Endothelial cell of umbilical vein (primary cell): ENCODE data around the gene RNGTT. TPM values are rescaled to one million over a fixed set of nuclear protein-coding genes. Genes with fewer than 3 reads are reported as not detected.

Experiments used
- BruUV-seq: library from RNA; stranded (reverse); fragments of 400-500 nt; replicated peaks from 2 replicates; lab custom pipeline; 2021; lab: Mats Ljungman, UMichigan
- CTCF ChIA-PET: fragments of 300-600, 350-600 bp; sonication (Branson Sonifier 250); formaldehyde crosslinking; loops from one replicate; lab custom pipeline; 2021; ENCODE audit warnings: antibody characterized with exemption, inconsistent platforms; lab: Charles Lee
- POLR2A ChIA-PET: fragments of 300-600, 350-600 bp; sonication (Branson Sonifier 250); formaldehyde crosslinking; loops from one replicate; lab custom pipeline; 2021; ENCODE audit warnings: antibody characterized with exemption, inconsistent platforms; lab: Charles Lee
- DNase-seq: peaks from one replicate; pipeline ENCODE4 v3.0.0-alpha.2; 2011; ENCODE audit warnings: low read depth, low spot score
- FAIRE-seq: peaks from 2 replicates; lab custom pipeline; 2011; peaks lifted over from hg19 to GRCh38; lab: Jason Lieb, UNC
- H2AFZ ChIP-seq: 2 replicates; pipeline ENCODE4 v1.6.0; 2012; ENCODE audit warnings: low read depth, low read length, control low read depth, inconsistent platforms
- H3K27ac ChIP-seq: 2 replicates; pipeline ENCODE4 v1.5.1; 2011; ENCODE audit warnings: low read depth, mild to moderate bottlenecking, control low read depth, low read length, moderate library complexity; ENCODE audit not compliant: insufficient read depth
- H3K27me3 ChIP-seq, 2 experiments: 2 replicates each; pipeline versions ENCODE4 v1.6.0 to v1.6.1; 2011; ENCODE audit warnings: low read length in 2 of 2, mixed read lengths in 1 of 2; ENCODE audit not compliant: control insufficient read depth in 2 of 2, insufficient read depth in 2 of 2
- H3K36me3 ChIP-seq, 2 experiments: 2 replicates in 1 of 2; 3 replicates in 1 of 2; pipeline ENCODE4 v1.5.1; 2011; ENCODE audit warnings: low read length in 2 of 2, mild to moderate bottlenecking in 1 of 2, moderate library complexity in 1 of 2; ENCODE audit not compliant: control insufficient read depth in 2 of 2, insufficient read depth in 2 of 2; ENCODE audit errors: extremely low read depth in 1 of 2
- H3K4me1 ChIP-seq: 3 replicates; pipeline ENCODE4 v1.5.1; 2011; ENCODE audit warnings: mild to moderate bottlenecking, low read length; ENCODE audit not compliant: control insufficient read depth, insufficient read depth; ENCODE audit errors: extremely low read depth
- H3K4me2 ChIP-seq: 2 replicates; pipeline ENCODE4 v1.6.1; 2011; ENCODE audit warnings: low read length, control low read depth, mixed read lengths; ENCODE audit not compliant: insufficient read depth
- H3K4me3 ChIP-seq, 3 experiments: fragments of 200-600 bp in 1 of 3; sonication (generic), shearing (Covaris generic) in 1 of 3; replicated peaks in 1 of 3; 2 replicates each; pipeline ENCODE4 v1.5.1; 2011 to 2016; ENCODE audit warnings: control low read depth in 3 of 3, low read length in 3 of 3, mild to moderate bottlenecking in 2 of 3, inconsistent platforms in 1 of 3, low read depth in 1 of 3, moderate library complexity in 1 of 3; ENCODE audit not compliant: insufficient read depth in 1 of 3
- H3K79me2 ChIP-seq: 2 replicates; pipeline ENCODE4 v1.6.0; 2012; ENCODE audit warnings: low read length, inconsistent platforms; ENCODE audit not compliant: control insufficient read depth, insufficient read depth
- H3K9ac ChIP-seq: replicated peaks from 2 replicates; pipeline ENCODE3; 2011; ENCODE audit warnings: low read length, control low read depth; ENCODE audit not compliant: insufficient read depth; ENCODE audit errors: extremely low read depth
- H3K9me1 ChIP-seq: replicated peaks from 3 replicates; pipeline ENCODE4 v1.6.0; 2011; ENCODE audit warnings: mild to moderate bottlenecking, low read length; ENCODE audit not compliant: control insufficient read depth, insufficient read depth; ENCODE audit errors: extremely low read depth
- H3K9me3 ChIP-seq: replicated peaks from 2 replicates; pipeline ENCODE4 v1.5.1; 2012; ENCODE audit warnings: low read length, inconsistent platforms; ENCODE audit not compliant: control insufficient read depth, insufficient read depth
- H4K20me1 ChIP-seq: replicated peaks from 2 replicates; pipeline ENCODE3; 2011; ENCODE audit warnings: mild to moderate bottlenecking, low read length; ENCODE audit not compliant: control insufficient read depth, insufficient read depth; ENCODE audit errors: extremely low read depth
- CTCF ChIP-seq, 2 donors: IDR thresholded peaks; 1 replicate in 1 of 2; 2 replicates in 1 of 2; pipeline ENCODE4 v1.5.1; 2011; ENCODE audit warnings: low read length in 2 of 2, mild to moderate bottlenecking in 2 of 2, moderate library complexity in 2 of 2, control low read depth in 1 of 2, inconsistent platforms in 1 of 2, low read depth in 1 of 2; ENCODE audit not compliant: insufficient read depth in 1 of 2; ENCODE audit errors: extremely low read depth in 1 of 2
- EZH2 ChIP-seq: IDR thresholded peaks from 2 replicates; pipeline ENCODE4 v1.6.1; 2012; ENCODE audit warnings: borderline replicate concordance, low read depth, mild to moderate bottlenecking, moderate library complexity, low read length, inconsistent platforms; ENCODE audit not compliant: severe bottlenecking
- FOS ChIP-seq: IDR thresholded peaks from 2 replicates; pipeline ENCODE4 v1.6.1; 2011; ENCODE audit warnings: mild to moderate bottlenecking, low read length, moderate library complexity, borderline replicate concordance; ENCODE audit not compliant: insufficient read depth
- GATA2 ChIP-seq: IDR thresholded peaks from 2 replicates; pipeline ENCODE4 v1.7.0; 2011; ENCODE audit warnings: low read depth, mild to moderate bottlenecking, moderate library complexity, mixed read lengths, low read length; ENCODE audit not compliant: insufficient read length, insufficient read depth
- JUN ChIP-seq: IDR thresholded peaks from 2 replicates; pipeline ENCODE4 v1.6.1; 2011; ENCODE audit warnings: borderline replicate concordance, low read depth; ENCODE audit not compliant: insufficient read length, insufficient read depth
- MYC ChIP-seq: IDR thresholded peaks from one replicate; pipeline ENCODE4 v1.6.1; 2011; ENCODE audit warnings: mild to moderate bottlenecking, low read depth, low read length
- POLR2A ChIP-seq: IDR thresholded peaks from 2 replicates; pipeline ENCODE4 v1.6.1; 2012; ENCODE audit warnings: low read depth, mild to moderate bottlenecking, control low read depth, low read length
- POLR2AphosphoS5 ChIP-seq: IDR thresholded peaks from 2 replicates; pipeline ENCODE4 v1.6.1; 2012; ENCODE audit warnings: low read depth, mild to moderate bottlenecking, control low read depth, low read length, moderate library complexity; ENCODE audit not compliant: insufficient read depth
- dilution Hi-C: fragments of 300-500 bp; cut with MboI; formaldehyde crosslinking; loops from one replicate; pipeline ENCODE4 v1.15.0; 2019; ENCODE audit warnings: low sequenced_read_pairs; ENCODE audit not compliant: extremely low pct_ligation_motif_present
- intact Hi-C: fragments of 100-400 bp; cut with micrococcal nuclease; formaldehyde crosslinking; loops from one replicate; pipeline ENCODE4 v1.10.0; 2022
- polyA plus RNA-seq, 4 experiments: library from polyadenylated mRNA; depleted of rRNA in 3 of 4; stranded (reverse) in 3 of 4; unstranded in 1 of 4; fragments of >200 nt; gene quantifications; 2 replicates each; pipeline versions ENCODE4 v1.2.1 to v1.2.3, GENCODE V29; 2011 to 2012; ENCODE audit warnings: missing spikeins in 1 of 4
- total RNA-seq: library from RNA; stranded (reverse); gene quantifications from 2 replicates; pipeline ENCODE4 v1.2.3, GENCODE V29; 2021
- TF ChIP-seq, protein P1 (sequence below): IDR thresholded peaks from 2 replicates; pipeline ENCODE4 v1.6.1; 2011; ENCODE audit not compliant: insufficient read depth, insufficient read length

The RNGTT gene
- total and polyA plus RNA-seq, 2 donors (not counting 3 experiments of a cell fraction or from before 2014, with no cell fraction given) = 2.1 to 13.1 TPM

GRCh38 chr6:88695937-88696336, 267.5 kb downstream of the RNGTT start:
- H3K4me1 ChIP-seq = no peaks in the 10 kb centered on the region
- FAIRE-seq (no peak), DNase-seq (no peak)
- no peak overlapping the region for H3K9ac ChIP-seq
- H3K4me3 ChIP-seq = no peak overlapping the region
- H4K20me1 ChIP-seq = no peaks in the 10 kb centered on the region
- no peaks in the 10 kb centered on the region for H3K27me3 ChIP-seq
- H2AFZ ChIP-seq = no peak overlapping the region
- no TSS peak for BruUV-seq
- intact Hi-C loops (no loop called here), dilution Hi-C loops (no loop called here)
- no peaks in the 10 kb centered on the region for H3K36me3 ChIP-seq
- CTCF ChIA-PET = no interaction called here
- POLR2A ChIA-PET = no interaction called here
- no peak overlapping the region for H3K27ac ChIP-seq
- no peaks in the 10 kb centered on the region for H3K9me1 ChIP-seq
- no peaks in the 10 kb centered on the region for H3K9me3 ChIP-seq
- no peaks in the 10 kb centered on the region for H3K79me2 ChIP-seq
- no peak overlapping the region for H3K4me2 ChIP-seq
- TF ChIP-seq JUN (no peak), MYC (no peak), POLR2AphosphoS5 (no peak), GATA2 (no peak), POLR2A (no peak), EZH2 (no peak), FOS (no peak), CTCF (IDR thresholded peaks at IDR 0.05; ENCODE audit: extremely low read depth in 1 of 2, insufficient read depth in 1 of 2, low read depth in 1 of 2, low read length in 2 of 2) (no peak)
- TF ChIP-seq, protein P1, sequence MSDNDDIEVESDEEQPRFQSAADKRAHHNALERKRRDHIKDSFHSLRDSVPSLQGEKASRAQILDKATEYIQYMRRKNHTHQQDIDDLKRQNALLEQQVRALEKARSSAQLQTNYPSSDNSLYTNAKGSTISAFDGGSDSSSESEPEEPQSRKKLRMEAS = no peak
